Left cardiac atrium (tissue), 4 donors: ENCODE data around the gene GJB4. TPM values are rescaled to one million over a fixed set of nuclear protein-coding genes. Genes with fewer than 3 reads are reported as not detected.

Experiments used
- ATAC-seq, 2 donors: fragments of 200-7000 bp; cut with Tn5 transposase; one replicate each; pipeline ENCODE4 v1.9.1; 2020; ENCODE audit warnings: mild to moderate bottlenecking in 2 of 2, moderate library complexity in 2 of 2
- DNase-seq: peaks from one replicate; pipeline ENCODE4 v3.0.0-alpha.2; 2020
- intact Hi-C, 2 donors: fragments of 100-400 bp; cut with DNase I; formaldehyde crosslinking; loops; one replicate each; pipeline versions ENCODE4 v1.14.1 to v1.15.1; 2022 to 2023
- total RNA-seq, 2 donors: library from RNA; stranded (reverse); fragmentation: NEBNext Ultra II Directional; extraction: Animal tissue kit (Norgen Biotek cat#: 25700); gene quantifications; one replicate each; pipeline ENCODE4 v1.2.1, GENCODE V29; 2021
- donor health status: DM: no; HTN: yes; CAD: no.
- donor health status: DM: no; HTN: yes; CAD: no; lungs with severe emphysema.
- donor health status: DM: yes; HTN: yes; CAD: no.
- donor health status: Dilated cardiomyopathy.

GJB4 gene
- total RNA-seq, 2 donors from 2014 or later = not detected

DNA sequence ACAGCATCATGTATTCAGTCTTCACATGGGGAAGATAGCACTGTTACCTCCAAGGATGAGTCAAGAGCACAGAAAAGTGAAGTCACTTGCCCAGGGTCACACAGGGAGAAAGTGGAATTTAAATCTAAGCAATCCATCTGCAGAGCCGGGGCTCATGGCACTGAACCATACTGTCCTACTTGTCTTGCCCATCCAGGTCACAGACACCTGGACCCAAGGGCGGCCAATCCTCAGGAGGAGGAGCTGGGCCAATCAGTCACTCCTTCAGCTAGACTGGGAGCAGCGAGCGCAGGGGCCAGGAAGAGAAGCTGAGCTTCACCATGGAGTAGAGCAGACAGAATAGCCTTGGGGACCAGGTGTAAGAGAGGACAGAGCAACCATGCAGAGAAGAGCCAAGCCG is 13.9 kb upstream of the GJB4 start:
- DNase-seq (no peak), ATAC-seq (no peak)
- intact Hi-C loops = loop anchor here (10.0 kb wide), 2 partner anchors 281 to 631 kb away; no protein-coding TSS in a partner anchor

DNA sequence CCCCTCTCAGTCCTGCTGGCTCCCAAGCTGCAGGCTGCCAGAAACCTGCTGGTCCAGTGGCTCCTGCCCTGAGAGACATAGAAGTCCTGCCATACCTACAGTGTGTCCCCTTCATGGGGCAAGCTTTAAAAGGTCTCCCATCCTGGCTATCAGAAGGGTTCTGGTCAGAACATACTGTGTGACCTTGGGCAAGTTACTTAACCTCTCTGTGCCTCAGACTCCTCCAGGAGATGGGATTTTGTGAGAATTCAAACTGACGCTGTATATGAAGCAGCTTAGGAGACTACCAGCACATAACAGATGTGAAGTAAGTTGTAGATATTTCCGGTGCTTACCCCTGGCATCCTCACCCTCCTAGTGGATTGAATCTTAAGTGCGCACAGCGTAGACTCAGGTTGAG is 13.4 kb upstream of the GJB4 start:
- ATAC-seq (no peak), DNase-seq (no peak)
- intact Hi-C loops = loop anchor here (10.0 kb wide), 2 partner anchors 281 to 631 kb away; no protein-coding TSS in a partner anchor

DNA sequence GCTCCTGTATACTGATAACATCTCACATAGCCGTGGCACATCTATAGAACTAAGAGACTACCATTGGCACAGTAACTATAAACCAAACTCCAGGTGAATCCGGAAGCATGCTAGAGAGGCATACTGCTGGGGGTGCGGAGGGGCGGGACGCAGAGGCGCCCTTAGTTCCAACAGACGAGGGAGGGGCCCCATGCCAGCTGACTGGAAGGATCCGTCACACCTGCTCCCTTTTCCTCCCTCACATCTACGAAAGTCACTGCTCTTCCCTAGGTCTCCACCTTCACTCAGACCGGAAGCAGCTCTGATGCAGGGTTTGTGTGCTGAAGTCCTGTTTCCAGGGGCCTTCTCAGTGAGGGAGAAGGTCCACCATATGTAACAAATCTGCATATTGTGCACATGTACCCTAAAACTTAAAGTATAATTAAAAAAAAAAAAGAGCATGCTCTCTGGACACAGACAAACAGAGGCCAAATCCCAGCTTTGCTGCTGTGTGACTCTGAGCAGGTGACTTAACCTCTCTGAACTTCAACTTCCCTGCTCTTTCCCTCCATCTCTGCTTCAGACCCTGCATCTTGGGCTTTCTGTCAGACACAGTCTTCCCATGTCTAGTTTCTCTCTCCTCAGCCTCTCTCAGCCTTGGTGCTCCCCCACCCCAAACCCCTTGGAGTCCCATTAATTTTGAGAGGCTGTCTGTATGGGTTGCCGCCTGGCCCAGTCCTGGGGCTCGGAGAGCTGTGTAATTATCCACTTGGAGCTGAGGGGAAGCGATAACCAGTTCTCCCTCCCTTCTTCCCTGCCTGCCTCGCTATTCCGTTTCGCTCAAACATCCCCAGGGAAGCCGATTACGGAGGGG is 12.5 kb upstream of the GJB4 start:
- intact Hi-C loops = loop anchor here (10.0 kb wide), 2 partner anchors 282 to 632 kb away; no protein-coding TSS in a partner anchor
- DNase-seq (no peak), ATAC-seq (no peak)

DNA sequence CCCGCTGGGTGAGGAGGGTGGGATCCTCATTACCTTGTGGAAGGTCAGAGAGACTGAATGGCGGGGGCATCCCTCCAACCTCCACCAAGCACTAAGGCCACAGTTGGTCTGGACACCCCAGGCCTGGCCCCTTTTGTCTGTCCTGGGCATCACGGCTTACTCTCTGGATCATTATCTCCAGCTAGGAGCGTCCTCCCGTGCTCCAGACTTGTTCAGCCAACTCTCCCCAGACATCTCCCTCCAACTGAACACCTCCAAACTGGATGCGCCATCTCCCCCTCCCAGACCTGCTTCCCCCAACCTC is 11.9 kb upstream of the GJB4 start:
- no peak for ATAC-seq
- intact Hi-C loops = loop anchor here (10.0 kb wide), 2 partner anchors 283 to 633 kb away; no protein-coding TSS in a partner anchor

DNA sequence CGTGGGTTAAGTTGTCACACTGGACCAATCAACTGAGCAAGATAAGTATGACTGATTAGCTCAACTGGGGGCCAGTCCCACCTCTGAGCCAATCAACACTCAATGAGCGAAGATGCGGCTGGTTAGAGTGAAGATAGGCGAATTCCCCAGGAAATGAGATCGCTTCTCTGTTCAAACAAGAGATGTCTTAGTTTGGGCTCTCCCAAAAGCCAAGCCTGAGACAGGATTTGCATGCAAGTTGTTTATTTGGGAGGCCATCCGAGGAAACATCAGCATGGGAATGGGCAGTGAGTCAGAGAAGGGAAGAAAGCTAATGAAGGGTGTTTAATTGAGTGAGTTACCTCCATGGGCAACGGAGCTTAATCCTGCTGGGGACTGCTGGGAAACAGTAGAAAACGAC is 9.5 kb upstream of the GJB4 start:
- ATAC-seq (no peak), DNase-seq (no peak)
- intact Hi-C loops = loop anchor here (10.0 kb wide), 2 partner anchors 285 to 635 kb away; no protein-coding TSS in a partner anchor

More for the DNA sequence above, 11.9 kb upstream of the GJB4 start:
- no peak for DNase-seq

DNA sequence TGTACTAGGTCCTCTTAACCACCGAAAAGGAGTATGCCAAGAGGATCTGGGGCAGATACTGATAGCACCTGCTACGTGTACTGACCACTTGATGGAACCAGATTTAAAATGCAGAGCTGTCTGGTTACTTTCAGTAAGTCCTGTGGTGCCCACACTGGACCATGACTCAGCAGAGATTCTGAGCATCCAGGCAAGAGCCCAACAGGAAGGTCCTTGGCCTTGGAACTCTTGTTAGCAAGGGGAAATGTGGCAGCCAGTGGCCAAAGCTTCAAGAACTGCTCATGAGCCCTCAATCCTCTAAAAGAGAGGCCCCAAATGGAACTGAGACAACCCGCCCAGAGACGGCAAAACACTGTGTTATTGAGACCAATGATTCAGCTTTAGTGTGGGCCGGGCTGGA is 8.9 kb upstream of the GJB4 start:
- ATAC-seq (no peak), DNase-seq (no peak)
- intact Hi-C loops = no loop called here

DNA sequence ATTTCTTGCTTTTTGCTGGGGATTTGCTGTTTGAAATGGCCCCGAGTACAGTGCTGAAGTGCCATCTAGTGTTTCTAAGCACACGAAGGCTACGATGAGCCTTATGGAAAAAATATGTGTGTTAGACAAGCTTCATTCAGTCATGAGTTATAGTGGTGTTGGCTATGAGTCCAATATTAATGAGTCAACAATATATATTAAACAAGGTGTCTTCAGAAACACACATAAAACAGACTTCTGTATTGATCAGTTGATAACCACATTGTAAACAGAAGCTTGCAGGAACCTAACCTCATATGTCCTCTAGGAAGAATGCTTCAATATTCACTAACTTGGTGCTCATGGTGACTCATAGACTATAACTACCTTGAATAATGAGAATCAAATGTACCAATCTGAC is 6.4 kb upstream of the GJB4 start:
- ATAC-seq (no peak), DNase-seq (no peak)
- intact Hi-C loops = no loop called here

DNA sequence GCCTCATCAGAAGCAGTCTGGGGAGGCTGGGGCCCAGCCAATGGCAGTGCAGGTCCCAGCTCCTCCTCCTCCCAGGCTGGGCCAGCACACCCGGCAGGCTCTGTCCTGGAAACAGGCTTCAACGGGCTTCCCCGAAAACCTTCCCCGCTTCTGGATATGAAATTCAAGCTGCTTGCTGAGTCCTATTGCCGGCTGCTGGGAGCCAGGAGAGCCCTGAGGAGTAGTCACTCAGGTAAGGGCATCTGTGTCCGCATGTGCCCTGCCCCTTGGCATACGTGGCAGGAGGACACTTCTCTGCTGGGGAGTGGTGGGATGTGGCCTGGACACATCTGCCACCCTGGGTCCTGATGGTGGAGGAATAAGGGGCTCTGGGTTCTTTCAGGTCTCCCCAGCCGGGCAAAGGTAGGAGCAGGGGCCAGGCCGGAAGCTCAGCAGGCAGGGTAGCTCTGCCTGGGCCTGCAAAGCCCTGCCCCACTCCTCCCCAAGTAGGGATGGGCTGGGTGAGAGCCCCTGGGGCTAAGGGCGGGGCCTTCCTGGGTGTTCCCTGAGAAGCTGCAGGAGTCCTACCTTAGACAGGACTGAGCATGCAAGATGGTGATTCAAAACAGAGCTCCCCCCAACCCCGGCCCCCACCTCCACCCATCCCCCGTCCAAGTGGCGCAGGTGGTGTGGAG is 4.4 kb upstream of the GJB4 start, which contains the start of gene GJB5:
TSS of gene GJB5 (plus strand) at position 84 of the 674 bp plus-strand sequence. CDS start 2,284 bp downstream, outside the sequence.
- DNase-seq (no peak), ATAC-seq (no peak)
- intact Hi-C loops = no loop called here

DNA sequence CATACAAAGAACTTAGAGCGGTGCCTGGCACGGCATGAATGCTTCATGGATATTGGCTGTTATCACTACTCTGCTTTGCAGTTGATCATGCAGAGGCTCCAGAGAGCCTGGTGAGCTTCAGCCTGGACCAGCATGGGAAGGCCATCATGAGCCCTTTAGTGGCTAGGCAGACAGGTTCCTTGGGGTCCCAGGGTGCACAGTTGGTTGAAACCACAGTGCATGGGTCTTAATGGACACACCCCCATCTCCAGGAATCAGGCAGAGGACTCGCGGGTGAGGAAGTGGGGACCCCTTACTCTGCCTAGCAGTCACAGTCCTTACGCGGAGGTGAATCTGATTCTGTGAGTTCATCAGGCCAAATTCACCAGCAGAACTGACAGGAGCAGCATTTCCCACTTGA is 3.6 kb upstream of the GJB4 start:
- intact Hi-C loops = no loop called here
- DNase-seq (no peak), ATAC-seq (no peak)

DNA sequence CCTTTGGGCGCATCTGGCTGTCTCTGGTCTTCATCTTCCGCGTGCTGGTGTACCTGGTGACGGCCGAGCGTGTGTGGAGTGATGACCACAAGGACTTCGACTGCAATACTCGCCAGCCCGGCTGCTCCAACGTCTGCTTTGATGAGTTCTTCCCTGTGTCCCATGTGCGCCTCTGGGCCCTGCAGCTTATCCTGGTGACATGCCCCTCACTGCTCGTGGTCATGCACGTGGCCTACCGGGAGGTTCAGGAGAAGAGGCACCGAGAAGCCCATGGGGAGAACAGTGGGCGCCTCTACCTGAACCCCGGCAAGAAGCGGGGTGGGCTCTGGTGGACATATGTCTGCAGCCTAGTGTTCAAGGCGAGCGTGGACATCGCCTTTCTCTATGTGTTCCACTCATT is 2.2 kb upstream of the GJB4 start:
- intact Hi-C loops = no loop called here
- DNase-seq (no peak), ATAC-seq (no peak)

DNA sequence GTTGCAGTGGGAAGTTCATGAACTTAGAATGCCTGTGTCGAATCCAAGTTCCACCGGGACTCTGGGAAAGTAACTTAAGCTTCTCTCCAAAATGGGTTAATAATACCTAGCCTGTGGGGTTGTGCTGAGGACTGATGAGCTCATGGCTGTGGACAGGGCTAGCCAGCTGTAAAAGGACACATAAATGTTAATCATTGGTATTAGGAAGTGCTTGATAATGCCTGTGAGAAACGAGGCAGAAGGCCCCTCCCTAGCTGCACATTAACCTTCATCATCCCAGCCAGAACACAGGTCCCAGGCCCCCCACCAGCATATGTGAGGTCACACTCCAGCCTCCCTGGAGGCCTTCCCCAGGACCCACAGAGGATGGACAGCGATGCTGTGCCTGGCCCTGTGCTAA is 789 bp upstream of the GJB4 start:
- no peak for ATAC-seq
- intact Hi-C loops = no loop called here

DNA sequence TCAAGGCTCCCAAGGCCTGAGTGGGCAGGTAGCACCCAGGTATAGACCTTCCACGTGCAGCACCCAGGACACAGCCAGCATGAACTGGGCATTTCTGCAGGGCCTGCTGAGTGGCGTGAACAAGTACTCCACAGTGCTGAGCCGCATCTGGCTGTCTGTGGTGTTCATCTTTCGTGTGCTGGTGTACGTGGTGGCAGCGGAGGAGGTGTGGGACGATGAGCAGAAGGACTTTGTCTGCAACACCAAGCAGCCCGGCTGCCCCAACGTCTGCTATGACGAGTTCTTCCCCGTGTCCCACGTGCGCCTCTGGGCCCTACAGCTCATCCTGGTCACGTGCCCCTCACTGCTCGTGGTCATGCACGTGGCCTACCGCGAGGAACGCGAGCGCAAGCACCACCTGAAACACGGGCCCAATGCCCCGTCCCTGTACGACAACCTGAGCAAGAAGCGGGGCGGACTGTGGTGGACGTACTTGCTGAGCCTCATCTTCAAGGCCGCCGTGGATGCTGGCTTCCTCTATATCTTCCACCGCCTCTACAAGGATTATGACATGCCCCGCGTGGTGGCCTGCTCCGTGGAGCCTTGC is 1.7 kb downstream of the GJB4 start:
- intact Hi-C loops = no loop called here
- ATAC-seq = no peak
- DNase-seq = no peak

More for the DNA sequence above, 789 bp upstream of the GJB4 start:
- no peak for DNase-seq

DNA sequence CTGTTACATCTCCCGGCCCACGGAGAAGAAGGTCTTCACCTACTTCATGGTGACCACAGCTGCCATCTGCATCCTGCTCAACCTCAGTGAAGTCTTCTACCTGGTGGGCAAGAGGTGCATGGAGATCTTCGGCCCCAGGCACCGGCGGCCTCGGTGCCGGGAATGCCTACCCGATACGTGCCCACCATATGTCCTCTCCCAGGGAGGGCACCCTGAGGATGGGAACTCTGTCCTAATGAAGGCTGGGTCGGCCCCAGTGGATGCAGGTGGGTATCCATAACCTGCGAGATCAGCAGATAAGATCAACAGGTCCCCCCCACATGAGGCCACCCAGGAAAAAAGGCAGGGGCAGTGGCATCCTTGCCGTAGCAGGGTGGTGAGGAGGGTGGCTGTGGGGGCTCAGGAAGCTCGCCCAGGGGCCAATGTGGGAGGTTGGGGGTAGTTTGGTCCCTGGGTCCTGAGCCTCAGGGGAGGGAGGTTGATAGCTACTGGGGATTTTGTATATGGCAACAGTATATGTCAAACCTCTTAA is 2.3 kb downstream of the GJB4 start:
- ATAC-seq (no peak), DNase-seq (no peak)
- intact Hi-C loops = no loop called here

DNA sequence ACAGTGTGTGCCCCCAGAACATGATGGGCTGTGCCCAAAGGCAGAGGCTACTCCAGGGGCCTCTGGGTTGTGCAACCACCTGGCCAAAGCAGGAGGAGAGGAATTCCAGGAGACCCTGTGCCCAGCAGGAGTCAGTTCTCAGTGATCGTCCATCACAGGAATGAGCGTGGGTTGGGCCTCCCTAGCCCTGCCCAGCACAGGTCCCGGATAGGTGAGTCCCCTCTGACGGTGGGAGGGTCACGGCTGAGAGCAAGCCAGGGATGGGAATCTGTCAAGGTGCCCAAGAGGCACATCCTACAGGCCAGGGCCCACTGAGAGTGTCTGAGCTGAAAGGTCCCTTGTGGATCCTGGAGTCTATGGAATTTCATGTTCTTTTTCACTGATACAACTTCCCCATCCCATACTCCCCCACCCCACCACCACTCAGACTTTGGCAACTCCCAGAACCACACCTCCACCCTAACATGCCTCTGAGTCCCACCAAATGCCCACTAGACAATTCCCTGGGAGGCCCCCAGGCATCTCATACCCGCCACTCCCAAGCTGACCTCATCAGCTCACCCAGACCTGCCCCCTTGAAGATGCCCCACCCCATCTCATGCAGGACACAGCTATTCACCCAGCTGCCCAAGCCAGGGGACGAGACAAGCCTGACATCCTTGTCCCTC is 3.1 kb downstream of the GJB4 start:
- DNase-seq = no peak
- intact Hi-C loops = no loop called here
- ATAC-seq = no peak

DNA sequence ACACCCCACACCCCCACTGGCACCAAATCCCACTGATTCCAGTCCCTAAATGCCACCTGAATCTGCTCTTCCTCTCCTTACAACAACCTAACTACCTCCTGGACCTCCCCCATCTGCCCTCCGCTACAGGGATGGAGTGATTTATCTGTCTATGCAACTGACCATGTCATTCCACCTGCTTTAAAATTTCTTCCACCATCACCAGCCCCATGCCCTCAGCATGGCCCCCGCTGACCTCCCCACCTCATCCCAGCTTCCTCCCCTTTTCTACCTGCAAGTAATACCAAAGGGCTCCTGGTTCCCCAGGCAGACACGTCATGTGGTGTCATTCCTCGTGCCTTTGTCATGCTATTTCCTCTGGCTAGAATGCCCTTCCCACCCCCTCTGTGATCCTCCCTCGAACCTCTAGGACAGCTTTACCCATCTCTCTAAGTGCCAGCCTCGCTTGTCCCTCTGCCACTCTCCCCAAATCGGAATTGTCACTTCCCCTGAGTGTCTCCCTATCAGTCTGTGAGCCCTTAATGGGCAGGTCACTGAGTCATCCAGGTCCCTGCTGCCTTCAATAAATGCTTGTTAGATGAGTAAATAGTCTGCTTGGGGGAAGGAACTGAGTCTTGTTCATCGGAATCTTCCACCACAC is 3.7 kb downstream of the GJB4 start:
- no peak for ATAC-seq
- intact Hi-C loops = no loop called here
- no peak for DNase-seq

DNA sequence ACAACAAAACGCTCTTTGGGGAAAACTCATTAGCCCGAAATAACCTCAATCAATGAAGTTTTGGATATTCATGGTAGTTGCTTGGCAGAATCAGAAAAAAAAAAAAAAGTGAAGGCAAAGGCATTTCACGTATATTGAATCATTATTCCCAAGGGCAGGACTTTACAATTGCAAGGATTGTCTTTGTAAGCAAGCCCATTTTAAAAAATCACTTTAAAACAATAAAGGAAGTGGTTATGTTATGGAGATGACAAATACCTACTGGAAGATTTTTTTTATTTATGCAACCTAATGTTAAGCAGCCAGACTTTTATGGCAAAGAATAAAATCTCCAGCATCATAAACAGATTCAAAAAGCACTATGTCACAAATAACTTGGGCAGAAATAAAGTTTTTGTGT is 9.3 kb downstream of the GJB4 start:
- intact Hi-C loops = no loop called here
- DNase-seq (no peak), ATAC-seq (no peak)

DNA sequence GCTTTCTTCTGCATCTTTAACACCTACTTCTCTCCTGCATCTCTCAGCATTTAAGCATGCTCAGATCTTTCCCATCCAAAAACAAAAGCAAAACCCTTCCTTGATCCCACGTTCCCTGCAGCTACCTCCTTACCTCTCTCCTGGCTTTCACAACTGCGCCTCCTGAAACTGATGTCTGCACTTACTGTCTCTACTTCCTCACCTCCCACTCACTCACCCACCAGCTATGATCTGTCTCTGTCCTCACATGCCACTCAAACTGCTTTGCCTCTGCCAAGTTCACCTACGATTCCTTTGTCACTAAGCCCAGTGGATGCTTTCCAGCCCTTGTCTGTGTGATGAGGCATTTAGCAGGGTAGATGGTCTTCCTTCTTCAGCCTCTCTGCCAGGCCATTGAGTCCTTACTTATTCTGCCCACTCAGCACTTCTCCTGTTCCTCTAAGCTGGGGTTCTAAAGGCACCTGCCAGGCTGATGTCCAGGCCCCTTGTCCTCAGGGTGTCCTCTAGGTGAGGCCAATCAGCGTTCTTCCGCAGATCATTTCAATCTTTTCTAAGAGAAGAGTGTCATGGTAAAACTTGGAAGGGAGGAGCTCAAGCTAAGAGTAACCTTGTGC is 11.5 kb downstream of the GJB4 start:
- DNase-seq = no peak
- ATAC-seq = no peak
- intact Hi-C loops = no loop called here

DNA sequence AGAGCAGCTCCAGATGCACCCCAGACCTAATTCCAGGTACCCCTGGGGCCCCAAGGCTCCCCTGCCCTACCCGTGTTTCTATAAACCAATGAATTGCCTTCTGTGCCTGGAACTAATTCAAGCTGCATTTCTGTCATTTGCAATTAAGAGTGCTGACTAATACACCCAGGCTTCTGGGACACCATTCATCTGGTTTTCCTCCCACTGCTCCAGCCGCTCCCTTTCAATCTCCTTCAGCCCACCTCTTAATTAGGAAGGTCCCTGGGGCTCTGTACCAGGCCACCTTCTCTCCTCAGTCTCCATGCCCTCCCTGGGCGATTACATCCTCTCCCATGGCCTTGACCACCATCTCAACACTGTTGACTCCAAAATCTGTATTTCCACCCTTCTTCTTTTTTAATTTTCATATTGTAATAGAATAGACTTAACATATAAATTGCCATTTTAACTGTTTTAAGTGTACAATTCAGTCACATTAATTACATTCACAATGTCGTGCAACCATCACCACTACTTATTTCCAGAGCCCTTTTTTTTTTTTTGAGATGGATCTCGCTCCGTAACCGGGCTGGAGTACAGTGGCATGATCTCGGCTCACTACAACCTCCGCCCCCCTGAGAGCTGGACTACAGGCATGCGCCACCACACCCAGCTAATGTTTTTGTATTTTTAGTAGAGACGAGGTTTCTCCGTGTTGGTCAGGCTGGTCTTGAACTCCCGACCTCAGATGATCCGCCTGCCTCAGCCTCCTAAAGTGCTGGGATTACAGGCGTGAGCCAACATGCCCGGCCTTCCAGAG is 12.2 kb downstream of the GJB4 start:
- no peak for DNase-seq
- ATAC-seq = no peak
- intact Hi-C loops = no loop called here
